ENCODE results near the gene AMBP.

The AMBP gene

DNA sequence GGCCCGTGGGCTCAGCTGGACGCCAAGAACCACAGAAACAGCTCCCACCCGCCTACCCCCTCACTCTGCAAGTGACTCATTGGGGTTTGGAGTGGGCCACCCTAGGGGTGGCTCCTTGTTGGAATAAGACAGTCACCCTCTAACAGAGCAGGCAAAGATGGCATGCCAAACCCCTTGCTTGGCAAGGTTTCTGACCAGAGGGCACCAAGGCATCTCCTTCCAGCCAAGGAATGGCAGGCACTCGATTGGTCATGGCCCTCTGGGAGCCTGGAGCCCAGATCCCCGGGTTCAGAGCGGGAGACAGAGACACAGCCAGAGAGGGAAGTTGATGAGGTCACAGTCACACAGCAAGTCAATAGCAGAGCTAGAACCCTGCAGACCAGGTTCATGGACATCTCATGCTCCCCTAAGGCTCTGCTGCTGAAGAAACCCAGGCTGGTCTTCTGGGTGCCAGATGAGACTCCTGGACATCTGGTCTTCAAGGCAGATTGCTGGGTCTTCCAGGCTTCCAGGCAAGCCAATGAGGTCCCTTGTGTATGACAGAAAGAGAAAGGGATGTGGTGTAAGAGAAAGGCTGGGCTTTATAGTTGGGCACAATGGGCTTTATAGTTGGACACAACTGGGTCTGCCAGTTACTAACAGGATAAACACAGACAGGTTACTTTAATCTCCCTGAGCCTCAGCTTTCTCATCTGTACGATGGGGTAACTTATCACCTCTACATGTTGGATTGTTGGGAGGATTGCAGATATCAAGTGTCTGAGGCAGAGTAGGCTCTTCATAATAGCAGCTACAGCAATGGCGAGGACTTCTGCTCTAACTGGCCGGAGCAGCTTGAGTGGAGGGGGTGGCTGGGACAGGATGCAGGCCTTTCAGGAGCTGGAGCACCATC lies 44.3 kb upstream of the AMBP start:
- no peaks in the 10 kb centered on the region for H3K79me2 ChIP-seq (ENCODE audit: control insufficient read depth, low read length)
- H3K4me1 ChIP-seq (ENCODE audit: control insufficient read depth, low read length): no peaks in the 10 kb centered on the region
- H3K9me2 ChIP-seq (replicated peaks; ENCODE audit: control insufficient read depth, low read length): no peaks in the 10 kb centered on the region
- no peaks in the 10 kb centered on the region for H3K36me3 ChIP-seq (ENCODE audit: control insufficient read depth, low read length)
- no peak overlapping the region for H3K4me2 ChIP-seq (ENCODE audit: low read length)
- TF ChIP-seq, protein P1, sequence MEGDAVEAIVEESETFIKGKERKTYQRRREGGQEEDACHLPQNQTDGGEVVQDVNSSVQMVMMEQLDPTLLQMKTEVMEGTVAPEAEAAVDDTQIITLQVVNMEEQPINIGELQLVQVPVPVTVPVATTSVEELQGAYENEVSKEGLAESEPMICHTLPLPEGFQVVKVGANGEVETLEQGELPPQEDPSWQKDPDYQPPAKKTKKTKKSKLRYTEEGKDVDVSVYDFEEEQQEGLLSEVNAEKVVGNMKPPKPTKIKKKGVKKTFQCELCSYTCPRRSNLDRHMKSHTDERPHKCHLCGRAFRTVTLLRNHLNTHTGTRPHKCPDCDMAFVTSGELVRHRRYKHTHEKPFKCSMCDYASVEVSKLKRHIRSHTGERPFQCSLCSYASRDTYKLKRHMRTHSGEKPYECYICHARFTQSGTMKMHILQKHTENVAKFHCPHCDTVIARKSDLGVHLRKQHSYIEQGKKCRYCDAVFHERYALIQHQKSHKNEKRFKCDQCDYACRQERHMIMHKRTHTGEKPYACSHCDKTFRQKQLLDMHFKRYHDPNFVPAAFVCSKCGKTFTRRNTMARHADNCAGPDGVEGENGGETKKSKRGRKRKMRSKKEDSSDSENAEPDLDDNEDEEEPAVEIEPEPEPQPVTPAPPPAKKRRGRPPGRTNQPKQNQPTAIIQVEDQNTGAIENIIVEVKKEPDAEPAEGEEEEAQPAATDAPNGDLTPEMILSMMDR (IDR thresholded peaks at IDR 0.05; ENCODE audit: low read depth, low read length, poor library complexity, severe bottlenecking): no peak
- no peak for TF ChIP-seq EZH2phosphoT487 (IDR thresholded peaks at IDR 0.05; ENCODE audit: borderline replicate concordance, low read length)
- H3K4me3 ChIP-seq (ENCODE audit: low read length): no peak overlapping the region
- H4K20me1 ChIP-seq (ENCODE audit: control insufficient read depth, insufficient read depth, low read depth, low read length): no peaks in the 10 kb centered on the region
- 0 out of 2 replicates have a peak, but pooled peaks cover 3% of the 10 kb centered on the region for H3K27me3 ChIP-seq (ENCODE audit: control insufficient read depth, low read length)
- no peaks in the 10 kb centered on the region for H3K9me3 ChIP-seq (ENCODE audit: control insufficient read depth, insufficient read depth, low read length)
- H3K27ac ChIP-seq (ENCODE audit: low read depth, low read length): no peak overlapping the region
- no peaks in the 10 kb centered on the region for H3F3A ChIP-seq (ENCODE audit: control insufficient read depth, insufficient read depth)

DNA sequence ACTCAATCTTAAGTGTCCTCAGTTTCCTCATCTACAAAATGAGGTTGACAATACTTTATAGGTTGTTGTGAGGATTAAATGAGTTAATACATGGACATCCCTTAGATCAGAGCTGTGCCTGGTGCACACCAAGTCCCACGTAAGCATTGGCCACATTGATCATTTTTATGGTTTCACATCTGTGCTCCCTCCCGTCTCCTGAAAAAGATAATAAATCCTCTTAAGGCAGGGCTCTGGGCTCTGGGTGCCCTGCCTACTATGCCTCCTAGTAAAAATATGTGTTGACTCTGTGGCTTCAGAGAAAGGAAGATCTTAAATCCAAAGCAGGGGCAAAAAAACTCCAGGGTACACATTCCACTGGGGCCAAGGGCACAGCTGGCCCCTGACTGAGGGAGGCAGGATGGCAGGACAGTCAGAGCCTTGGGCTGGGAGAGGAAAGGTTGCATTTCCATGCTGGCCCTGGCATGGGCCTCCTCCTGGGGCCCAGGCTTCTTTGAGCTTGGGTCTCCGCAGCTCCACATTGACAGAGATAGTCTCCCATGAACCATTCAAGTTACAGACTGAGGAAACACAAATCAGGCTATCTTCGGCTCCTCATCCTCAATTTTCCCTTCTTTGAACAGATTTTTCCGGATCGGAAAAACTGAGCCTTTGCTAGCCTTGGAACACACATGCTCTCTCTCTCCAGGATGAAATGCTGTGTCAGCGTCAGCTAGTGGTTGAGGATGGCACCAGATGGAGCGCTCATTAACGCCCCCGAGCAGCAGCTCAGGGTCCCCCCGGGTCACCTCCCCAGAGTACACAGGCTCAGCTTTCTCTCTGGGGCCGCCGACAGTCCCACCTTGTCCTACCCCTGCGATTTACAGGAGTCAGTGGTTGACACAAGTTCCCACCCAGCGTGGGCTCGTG lies 43.4 kb upstream of the AMBP start:
- Histone ChIP-seq H4K20me1 (ENCODE audit: control insufficient read depth, insufficient read depth, low read depth, low read length) (no peaks in the 10 kb centered on the region), H3K4me3 (ENCODE audit: low read length) (no peak overlapping the region), H3K79me2 (ENCODE audit: control insufficient read depth, low read length) (no peaks in the 10 kb centered on the region), H3K27me3 (ENCODE audit: control insufficient read depth, low read length) (peaks cover 4% of the 10 kb centered on the region; the same call in 1 of the 2 replicates), H3K4me1 (ENCODE audit: control insufficient read depth, low read length) (no peaks in the 10 kb centered on the region), H3K9me3 (ENCODE audit: control insufficient read depth, insufficient read depth, low read length) (no peaks in the 10 kb centered on the region), H3K36me3 (ENCODE audit: control insufficient read depth, low read length) (no peaks in the 10 kb centered on the region), H3K9me2 (replicated peaks; ENCODE audit: control insufficient read depth, low read length) (no peaks in the 10 kb centered on the region), H3F3A (ENCODE audit: control insufficient read depth, insufficient read depth) (no peaks in the 10 kb centered on the region), H3K4me2 (ENCODE audit: low read length) (no peak overlapping the region), H3K27ac (ENCODE audit: low read depth, low read length) (no peak overlapping the region)
- TF ChIP-seq, protein P1 (IDR thresholded peaks at IDR 0.05; ENCODE audit: low read depth, low read length, poor library complexity, severe bottlenecking): no peak
- TF ChIP-seq EZH2phosphoT487 (IDR thresholded peaks at IDR 0.05; ENCODE audit: borderline replicate concordance, low read length): no peak

DNA sequence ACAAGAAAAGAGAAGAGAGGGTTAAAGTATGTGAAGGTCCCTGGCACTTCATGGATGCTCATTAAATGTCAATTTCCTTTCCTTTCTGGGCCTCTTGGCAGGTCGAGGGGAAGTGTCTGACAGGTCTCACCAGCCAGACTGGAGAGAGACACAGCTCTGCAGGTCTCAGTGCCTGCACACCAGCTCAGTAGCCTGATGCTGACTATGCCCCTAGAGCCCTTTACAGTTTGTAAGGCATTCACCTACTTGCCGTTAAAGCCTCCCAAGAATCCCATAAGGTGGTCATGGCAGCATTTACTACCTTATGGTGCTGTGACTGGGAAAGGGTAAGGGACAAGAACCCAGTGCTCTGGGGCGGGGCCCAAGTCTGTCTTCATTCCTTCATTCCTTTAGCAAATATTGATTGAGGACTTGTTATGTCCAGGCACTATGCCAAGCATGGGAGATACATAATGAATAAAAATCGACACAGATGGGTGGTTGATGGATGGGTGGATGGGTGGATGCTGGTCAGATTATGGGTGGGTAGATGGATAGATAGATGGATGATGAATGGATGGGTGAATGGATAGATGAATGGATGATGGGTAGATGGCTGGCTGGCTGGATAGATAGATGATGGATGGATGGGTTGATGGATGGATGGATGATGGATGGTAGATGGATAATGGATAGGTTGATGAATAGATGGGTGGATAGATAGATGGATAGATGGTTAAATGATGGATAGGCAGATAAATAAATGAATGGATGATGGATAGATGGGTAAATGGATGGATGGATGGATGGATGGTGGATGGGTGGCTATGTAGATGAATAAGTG lies 42.3 kb upstream of the AMBP start:
- Histone ChIP-seq H3K27me3 (ENCODE audit: control insufficient read depth, low read length) (peaks cover 14% of the 10 kb centered on the region), H3K9me2 (replicated peaks; ENCODE audit: control insufficient read depth, low read length) (no peaks in the 10 kb centered on the region), H3K4me1 (ENCODE audit: control insufficient read depth, low read length) (no peaks in the 10 kb centered on the region), H3K79me2 (ENCODE audit: control insufficient read depth, low read length) (no peaks in the 10 kb centered on the region), H3K27ac (ENCODE audit: low read depth, low read length) (no peak overlapping the region), H4K20me1 (ENCODE audit: control insufficient read depth, insufficient read depth, low read depth, low read length) (no peaks in the 10 kb centered on the region), H3K9me3 (ENCODE audit: control insufficient read depth, insufficient read depth, low read length) (no peaks in the 10 kb centered on the region), H3K4me2 (ENCODE audit: low read length) (no peak overlapping the region), H3K36me3 (ENCODE audit: control insufficient read depth, low read length) (no peaks in the 10 kb centered on the region), H3K4me3 (ENCODE audit: low read length) (no peak overlapping the region), H3F3A (ENCODE audit: control insufficient read depth, insufficient read depth) (no peaks in the 10 kb centered on the region)
- TF ChIP-seq EZH2phosphoT487 (IDR thresholded peaks at IDR 0.05; ENCODE audit: borderline replicate concordance, low read length): no peak
- TF ChIP-seq, protein P1 (IDR thresholded peaks at IDR 0.05; ENCODE audit: low read depth, low read length, poor library complexity, severe bottlenecking): no peak

All from DOHH2 (cell line).